Measurements from ENCODE around the gene BBS4.
"Not testable (repeated sequence)": the region's sequence is repeated elsewhere in the genome, so short reads cannot be mapped to it uniquely, and the experiment has no call there.

- peak in 2 of 3 experiments; percentile 42 to 70 for TF ChIP-seq CTCF (optimal IDR thresholded peaks at IDR 0.05 in 1 of 3, IDR thresholded peaks at IDR 0.05 in 1 of 3, conservative IDR thresholded peaks at IDR 0.05 in 1 of 3; ENCODE audit: extremely low read depth in 1 of 3, insufficient read depth in 2 of 3, low read length in 3 of 3)
- TF ChIP-seq EZH2 (IDR thresholded peaks at IDR 0.05; ENCODE audit: low read length) = not testable (repeated sequence)
Measured at GRCh38 chr15:72670656-72671352, 15.2 kb upstream of the BBS4 start.

All from keratinocyte (primary cell).